ENCODE results near the gene ORC2. TPM values are rescaled to one million over a fixed set of nuclear protein-coding genes. Genes with fewer than 3 reads are reported as not detected.
A peak's percentile ranks its signal among the peaks of the same experiment; 100 is the strongest.

ORC2 gene
- total and polyA plus RNA-seq, 10 of the 15 experiments (the other 5 are each of a cell fraction or from before 2014, with no cell fraction given), result 6.1 to 36.9 (median 17.6) TPM

DNA sequence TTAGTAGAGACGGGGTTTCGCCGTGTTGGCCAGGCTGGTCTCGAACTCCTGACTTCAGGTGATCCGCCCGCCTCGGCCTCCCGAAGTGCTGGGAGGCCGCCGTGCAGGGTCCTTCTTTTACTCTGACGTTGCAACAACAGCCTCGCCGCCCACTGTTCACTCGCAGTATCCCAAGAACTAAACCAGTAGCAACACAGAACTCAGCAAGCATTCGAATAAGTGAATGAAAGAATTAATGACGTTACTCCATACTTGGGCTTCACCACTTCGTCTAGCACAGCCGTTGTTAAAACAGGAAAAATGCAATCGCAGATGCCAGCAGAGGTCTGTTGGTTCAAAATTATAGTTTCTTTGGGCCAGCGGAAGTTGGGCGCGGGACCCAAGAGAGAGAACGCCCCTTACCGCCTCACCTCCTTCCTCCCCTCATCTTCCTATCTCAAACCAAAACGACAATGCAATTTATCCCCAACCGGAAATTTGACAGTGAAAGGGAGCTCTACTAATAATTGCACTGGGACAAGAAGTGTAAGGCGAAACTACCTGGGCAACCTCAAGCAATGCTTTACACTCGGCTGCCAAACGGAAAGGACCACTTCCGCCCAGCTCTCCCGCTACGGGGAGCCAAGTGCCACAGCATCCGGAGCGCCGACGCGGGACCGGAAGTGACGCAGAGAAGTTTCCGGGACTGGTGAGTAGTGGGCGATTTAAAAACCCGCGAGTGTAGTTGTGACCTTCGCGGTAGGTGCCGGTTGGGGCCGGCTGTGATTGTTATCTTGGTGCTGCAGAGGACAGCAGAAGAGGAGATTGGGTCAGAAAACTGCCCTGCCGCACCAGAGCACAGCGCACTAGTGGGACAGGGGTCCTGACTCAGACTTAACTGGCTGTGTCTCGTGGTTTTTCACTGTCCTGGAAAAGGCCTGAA is 74.5 kb downstream of the ORC2 start, which contains the start of the genes NIF3L1 and PPIL3 (continued):
- TF ChIP-seq, protein P1, sequence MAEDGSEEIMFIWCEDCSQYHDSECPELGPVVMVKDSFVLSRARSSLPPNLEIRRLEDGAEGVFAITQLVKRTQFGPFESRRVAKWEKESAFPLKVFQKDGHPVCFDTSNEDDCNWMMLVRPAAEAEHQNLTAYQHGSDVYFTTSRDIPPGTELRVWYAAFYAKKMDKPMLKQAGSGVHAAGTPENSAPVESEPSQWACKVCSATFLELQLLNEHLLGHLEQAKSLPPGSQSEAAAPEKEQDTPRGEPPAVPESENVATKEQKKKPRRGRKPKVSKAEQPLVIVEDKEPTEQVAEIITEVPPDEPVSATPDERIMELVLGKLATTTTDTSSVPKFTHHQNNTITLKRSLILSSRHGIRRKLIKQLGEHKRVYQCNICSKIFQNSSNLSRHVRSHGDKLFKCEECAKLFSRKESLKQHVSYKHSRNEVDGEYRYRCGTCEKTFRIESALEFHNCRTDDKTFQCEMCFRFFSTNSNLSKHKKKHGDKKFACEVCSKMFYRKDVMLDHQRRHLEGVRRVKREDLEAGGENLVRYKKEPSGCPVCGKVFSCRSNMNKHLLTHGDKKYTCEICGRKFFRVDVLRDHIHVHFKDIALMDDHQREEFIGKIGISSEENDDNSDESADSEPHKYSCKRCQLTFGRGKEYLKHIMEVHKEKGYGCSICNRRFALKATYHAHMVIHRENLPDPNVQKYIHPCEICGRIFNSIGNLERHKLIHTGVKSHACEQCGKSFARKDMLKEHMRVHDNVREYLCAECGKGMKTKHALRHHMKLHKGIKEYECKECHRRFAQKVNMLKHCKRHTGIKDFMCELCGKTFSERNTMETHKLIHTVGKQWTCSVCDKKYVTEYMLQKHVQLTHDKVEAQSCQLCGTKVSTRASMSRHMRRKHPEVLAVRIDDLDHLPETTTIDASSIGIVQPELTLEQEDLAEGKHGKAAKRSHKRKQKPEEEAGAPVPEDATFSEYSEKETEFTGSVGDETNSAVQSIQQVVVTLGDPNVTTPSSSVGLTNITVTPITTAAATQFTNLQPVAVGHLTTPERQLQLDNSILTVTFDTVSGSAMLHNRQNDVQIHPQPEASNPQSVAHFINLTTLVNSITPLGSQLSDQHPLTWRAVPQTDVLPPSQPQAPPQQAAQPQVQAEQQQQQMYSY (CRISPR knock-in tag; IDR thresholded peaks at IDR 0.05), result no peak
- TF ChIP-seq HDAC6 (IDR thresholded peaks at IDR 0.05; ENCODE audit: unreplicated experiment), result no peak
- TF ChIP-seq ZBTB33 (IDR thresholded peaks at IDR 0.05), result no peak
- no peak for TF ChIP-seq BRCA1 (IDR thresholded peaks at IDR 0.05; ENCODE audit: low read depth, low read length)
- TF ChIP-seq EP300 (IDR thresholded peaks at IDR 0.05; ENCODE audit: borderline replicate concordance in 1 of 2, control insufficient read depth in 1 of 2, low read depth in 2 of 2, low read length in 2 of 2), result peak in 1 of 2 experiments; percentile 64; a peak in 2 of 4 replicates
- TF ChIP-seq HDGF (IDR thresholded peaks at IDR 0.05), result no peak
- TF ChIP-seq FOXK2 (IDR thresholded peaks at IDR 0.05), result no peak; the same call in none of the 2 replicates
- peak; percentile 48; the same call in 1 of the 2 replicates for TF ChIP-seq CBFB (IDR thresholded peaks at IDR 0.05; ENCODE audit: low read depth)
- TF ChIP-seq STAT3 (IDR thresholded peaks at IDR 0.05; ENCODE audit: low read depth, low read length), result no peak
- no peak for TF ChIP-seq RBBP5 (conservative IDR thresholded peaks at IDR 0.05)
- TF ChIP-seq POLR2A (IDR thresholded peaks at IDR 0.05; ENCODE audit: low read depth, low read length), result peak; percentile 82
- peak; percentile 47 to 60; a peak in 3 of 4 replicates for TF ChIP-seq BHLHE40 (IDR thresholded peaks at IDR 0.05; ENCODE audit: borderline replicate concordance in 1 of 2, low read depth in 2 of 2, low read length in 1 of 2)
- peak; percentile 80 for TF ChIP-seq ATF7 (IDR thresholded peaks at IDR 0.05; ENCODE audit: low read depth)
- TF ChIP-seq CEBPB (IDR thresholded peaks at IDR 0.05; ENCODE audit: borderline replicate concordance in 1 of 2, low read depth in 2 of 2, low read length in 2 of 2), result no peak
- no peak; the same call in 1 of the 2 replicates for TF ChIP-seq MTA3 (IDR thresholded peaks at IDR 0.05; ENCODE audit: borderline replicate concordance, low read length)
- TF ChIP-seq TCF7 (IDR thresholded peaks at IDR 0.05; ENCODE audit: borderline replicate concordance), result peak; percentile 78; the same call in 1 of the 2 replicates
- TF ChIP-seq CHD2 (IDR thresholded peaks at IDR 0.05; ENCODE audit: borderline replicate concordance, low read depth, low read length), result no peak
- no peak for TF ChIP-seq BCLAF1 (IDR thresholded peaks at IDR 0.05)
- peak; percentile 95 for TF ChIP-seq ZNF207 (IDR thresholded peaks at IDR 0.05; ENCODE audit: borderline replicate concordance)
- no peak for TF ChIP-seq NRF1 (conservative IDR thresholded peaks at IDR 0.05; ENCODE audit: low read depth, low read length)

Measured in GM12878 (cell line).